Right hindlimb (tissue), 1 donor: Measurements from ENCODE around the gene ARID1B.

Experiments used
- DNase-seq: peaks from one replicate; pipeline ENCODE4 v3.0.0-alpha.2; 2018

Gene ARID1B

DNA sequence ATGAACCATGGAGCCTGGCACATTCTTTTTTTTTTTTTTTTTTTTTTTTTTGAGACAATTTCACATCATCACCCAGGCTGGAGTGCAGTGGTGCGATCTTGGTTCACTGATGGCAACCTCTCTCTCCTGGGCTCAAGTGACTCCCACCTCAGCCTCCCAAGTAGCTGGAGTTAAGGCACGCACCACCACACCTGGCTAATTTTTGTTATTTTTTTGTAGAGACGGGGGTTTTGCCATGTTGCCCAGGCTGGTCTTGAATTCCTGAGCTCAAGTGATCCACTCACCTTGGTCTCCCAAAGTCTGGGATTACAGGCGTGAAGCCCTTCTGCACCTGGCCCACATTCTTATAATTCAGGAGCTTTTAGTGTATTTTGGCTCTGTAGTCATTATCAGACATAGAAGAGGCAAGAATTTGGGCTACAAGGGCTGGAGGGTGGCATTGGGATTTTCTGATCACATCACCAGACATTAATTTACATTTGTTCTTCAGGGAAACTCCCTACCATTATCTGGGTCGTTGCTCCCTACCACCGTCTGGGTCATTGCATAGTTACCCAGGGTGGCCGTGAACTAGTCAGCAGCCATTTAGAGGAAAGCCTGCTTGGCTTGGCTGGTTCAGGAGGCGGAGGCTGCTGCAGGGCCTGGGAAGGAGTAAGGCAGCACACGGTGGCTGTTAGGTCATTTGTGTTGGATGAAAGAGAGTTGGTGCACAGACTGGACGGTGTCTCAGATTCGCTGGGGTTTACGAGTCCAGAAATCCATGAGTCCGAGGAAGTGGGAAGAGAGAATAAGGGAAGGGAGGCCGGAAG lies 17.6 kb downstream of the ARID1B start:
- no peak for DNase-seq

DNA sequence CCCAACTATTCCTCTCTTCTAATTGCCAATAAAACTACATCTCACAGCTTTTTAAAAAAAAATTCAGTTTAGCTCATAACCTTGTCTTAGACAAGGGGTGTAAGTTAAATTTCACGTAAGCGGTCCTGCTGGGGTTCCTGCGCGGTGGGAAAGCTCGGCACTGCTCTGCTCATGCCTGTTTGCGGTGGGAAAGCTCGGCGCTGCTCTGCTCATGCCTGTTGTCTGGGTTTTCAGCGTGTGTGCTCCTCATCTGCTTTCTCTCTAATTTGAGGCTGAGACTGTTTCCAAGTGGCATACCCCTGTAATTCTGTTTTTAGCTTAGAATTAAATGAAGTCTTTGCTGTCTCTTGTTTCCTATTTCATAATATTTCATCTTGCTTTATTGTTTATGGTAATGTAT lies 18.6 kb downstream of the ARID1B start:
- no peak for DNase-seq

DNA sequence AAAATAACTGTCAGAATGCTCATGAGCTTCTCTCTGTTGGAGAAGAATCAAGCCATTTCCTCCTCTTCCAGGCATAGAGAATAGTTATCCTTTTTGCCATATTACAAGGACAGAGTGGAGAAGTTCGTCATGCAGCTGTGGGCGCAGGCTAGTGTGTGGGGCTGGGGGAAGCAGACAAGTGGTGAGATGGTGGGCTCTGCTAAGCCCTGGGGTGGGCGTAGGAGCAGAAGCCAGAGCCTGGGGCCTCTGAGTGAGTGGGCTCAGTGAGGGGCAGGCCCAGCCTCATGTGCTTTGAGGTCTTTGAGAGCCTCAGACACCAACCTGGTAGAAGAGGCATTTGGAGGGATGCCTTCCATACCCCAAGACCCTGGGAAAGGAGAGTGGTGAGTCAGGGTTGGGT lies 19.4 kb downstream of the ARID1B start:
- no peak for DNase-seq

DNA sequence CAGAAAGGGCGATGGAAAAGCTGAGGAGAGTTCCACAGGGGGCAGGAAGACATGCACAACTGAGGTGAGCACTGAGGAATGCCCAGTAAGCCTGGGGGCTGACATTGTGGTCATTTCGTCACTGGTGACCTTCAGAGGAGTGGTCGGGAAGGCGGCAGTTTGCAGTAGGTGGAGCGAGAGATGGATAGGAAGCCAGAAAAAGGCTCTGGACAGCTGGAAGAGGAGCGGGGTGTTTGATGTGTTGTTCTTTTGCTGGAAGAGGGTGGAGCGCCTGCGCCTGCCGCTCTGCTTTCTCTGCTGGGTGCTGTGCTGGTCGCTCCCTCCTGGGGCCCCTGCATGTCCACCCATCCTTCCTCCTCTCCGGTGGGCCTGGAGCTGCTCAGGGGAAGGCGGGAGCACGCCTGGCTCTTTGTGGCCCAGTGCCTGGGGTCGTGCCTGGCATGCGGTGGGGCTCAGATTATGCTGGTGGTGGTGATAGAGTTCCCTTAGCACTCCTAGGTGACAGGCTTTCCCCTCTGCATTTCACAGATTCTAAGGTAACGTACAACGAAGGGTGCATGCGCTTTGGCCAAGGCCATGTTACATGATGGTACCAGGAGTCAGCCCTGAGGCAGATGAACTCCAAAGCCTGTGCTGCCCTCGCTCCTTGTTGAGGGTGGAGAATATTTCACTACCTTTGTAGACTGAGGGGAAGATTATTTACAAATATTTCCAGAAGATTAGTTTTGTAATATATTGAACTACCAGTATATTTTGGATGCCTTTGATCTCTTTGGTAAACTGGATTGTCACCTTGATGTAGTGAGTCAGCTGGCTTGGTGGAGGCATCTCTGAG lies 20.9 kb downstream of the ARID1B start:
- DNase-seq = no peak

DNA sequence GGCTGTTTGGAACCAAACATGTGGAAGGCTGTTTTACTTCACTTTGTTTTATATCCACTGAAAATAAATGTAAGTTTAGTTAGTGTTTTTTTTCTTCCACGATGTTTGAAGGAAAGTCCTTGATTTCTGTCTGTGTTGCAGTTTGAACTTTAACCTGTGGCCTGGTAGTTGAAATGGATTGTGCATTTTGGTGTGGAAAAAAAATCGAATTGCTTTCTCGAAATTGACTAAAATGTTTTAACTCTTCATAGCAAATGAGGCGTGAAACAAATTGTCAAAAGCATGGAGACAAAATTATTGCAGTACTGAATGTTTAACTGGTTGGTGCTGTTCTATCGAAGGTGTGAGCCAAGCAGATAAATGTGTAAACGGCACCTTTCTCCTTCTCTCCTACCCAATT lies 24.5 kb downstream of the ARID1B start:
- no peak for DNase-seq

DNA sequence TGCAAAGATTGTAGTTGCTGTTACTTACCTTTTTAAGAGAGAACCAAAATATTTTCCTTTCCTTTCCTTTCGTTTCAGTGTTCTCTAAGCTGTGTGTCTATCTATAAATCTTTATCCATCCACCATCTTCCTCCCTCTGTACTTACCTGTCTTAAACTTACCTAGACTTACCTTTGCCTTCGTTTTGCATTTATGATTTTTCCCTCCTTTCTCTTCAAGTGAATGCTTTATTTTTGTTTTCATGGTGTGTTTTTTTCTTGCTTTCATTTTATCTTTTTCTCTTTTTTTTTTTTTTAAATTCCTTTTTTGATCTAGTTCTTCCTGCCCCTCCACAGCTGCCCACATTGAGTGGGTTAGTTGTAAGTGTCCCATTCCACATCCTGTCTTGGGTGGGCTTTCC lies 26.2 kb downstream of the ARID1B start:
- DNase-seq = no peak

DNA sequence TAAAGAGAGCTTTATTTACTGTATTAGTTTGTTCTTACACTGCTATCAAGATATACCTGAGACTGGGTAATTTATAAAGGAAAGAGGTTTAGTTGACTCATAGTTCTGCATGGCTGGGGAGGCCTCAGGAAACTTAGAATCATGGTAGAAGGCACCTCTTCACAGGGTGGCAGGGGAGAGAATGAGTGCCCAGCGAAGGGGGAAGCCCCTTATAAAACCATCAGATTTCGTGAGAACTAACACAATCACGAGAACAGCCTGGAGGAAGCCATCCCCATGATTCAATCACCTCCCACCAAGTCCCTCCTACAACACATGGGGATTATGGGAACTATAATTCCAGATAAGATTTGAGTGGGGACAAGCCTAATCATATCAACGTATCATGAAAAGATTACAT lies 27.2 kb downstream of the ARID1B start:
- no peak for DNase-seq

DNA sequence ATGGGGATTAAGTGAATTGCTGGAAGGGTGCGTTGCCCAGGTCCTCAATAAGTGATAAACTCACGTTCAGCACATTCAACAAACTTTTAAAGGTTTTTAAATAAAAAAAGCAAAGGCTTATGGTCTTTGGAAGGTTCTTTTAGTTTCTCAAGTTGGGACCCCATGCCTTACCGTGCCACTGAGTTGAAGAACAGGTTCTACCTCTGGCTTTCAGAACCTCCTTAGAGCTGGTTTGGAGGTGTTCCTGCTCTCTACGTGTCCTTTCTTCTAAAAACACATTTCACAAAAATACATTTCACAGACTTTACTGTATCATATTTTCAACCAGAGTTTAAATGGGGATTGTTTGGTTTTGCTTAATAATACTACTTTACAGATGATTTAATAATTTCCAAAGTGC lies 29.0 kb downstream of the ARID1B start:
- DNase-seq = no peak

DNA sequence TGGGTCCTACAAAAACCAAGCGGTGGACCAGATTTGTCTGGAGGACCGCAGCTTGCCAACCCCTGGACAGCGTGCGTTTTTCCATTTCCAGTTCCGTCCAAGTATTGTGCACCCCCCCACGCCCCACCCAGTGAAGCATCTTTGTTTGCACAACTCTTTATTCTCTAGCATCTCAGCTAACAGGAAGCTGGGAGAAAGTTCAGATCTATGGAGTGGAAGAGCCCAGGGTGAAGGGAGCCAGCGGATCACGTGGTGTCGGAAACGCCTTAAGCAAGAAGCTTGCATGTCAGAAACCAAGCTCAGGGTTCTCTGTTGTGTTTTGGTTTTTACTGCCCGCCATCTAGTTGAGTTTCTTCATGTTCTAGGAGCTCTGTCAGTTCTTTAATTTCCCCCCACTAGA lies 29.9 kb downstream of the ARID1B start:
- DNase-seq = no peak

DNA sequence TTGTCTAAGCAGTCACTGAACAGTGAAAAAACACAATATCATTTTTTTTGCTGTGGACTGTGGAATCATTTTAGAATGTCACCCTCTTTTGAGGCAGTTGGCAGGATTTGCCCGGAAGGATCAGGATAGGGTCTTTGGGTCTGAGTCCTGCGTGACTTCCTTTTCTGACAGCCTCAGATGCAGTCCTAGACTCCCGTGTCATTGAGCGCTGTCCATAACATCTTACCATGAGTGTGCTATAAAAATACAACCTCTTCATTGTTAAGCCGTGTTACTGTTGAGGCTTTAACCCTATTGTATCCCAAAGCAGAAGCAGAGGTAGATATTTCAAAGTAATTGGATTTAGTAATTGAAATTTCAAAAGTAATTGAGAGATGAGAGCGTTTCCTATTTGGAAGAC lies 30.6 kb downstream of the ARID1B start:
- DNase-seq = no peak

DNA sequence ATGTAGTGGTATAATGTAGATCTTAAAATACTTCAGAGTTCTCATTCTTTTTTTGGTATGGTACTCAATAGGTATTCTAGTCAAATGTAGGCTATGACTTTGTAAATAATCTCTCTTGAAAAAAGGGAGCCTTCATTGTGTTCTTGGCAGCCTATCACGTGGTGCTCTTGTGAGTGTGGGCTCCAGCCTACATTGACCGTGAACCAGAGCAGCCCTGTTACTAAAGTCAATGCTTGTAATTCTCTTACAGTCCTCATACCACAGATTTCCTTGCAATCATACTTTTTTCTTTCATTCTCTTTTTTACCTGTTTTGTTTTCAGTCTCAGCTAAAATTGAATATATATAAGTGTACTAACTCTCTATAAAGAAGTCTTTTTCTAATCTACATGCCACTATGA lies 31.1 kb downstream of the ARID1B start:
- no peak for DNase-seq

DNA sequence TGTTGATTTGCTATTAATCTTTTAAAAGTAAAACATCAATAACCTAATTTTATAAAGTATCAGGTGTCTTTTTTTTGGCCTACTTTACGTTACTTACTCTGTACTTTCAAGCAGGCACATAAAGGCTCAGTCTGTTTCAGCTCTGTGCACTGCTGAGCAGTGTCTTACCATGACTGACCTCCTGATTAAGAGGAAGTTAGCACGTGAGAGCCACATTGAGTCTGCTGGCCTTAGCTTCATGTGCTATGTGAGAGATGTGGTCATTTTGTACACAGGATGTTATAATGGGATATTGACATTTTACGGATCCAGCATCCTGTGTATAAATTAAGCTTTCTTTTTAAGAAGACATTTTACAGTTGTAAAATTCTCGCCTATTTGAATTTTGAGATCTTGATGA lies 31.9 kb downstream of the ARID1B start:
- DNase-seq = no peak

DNA sequence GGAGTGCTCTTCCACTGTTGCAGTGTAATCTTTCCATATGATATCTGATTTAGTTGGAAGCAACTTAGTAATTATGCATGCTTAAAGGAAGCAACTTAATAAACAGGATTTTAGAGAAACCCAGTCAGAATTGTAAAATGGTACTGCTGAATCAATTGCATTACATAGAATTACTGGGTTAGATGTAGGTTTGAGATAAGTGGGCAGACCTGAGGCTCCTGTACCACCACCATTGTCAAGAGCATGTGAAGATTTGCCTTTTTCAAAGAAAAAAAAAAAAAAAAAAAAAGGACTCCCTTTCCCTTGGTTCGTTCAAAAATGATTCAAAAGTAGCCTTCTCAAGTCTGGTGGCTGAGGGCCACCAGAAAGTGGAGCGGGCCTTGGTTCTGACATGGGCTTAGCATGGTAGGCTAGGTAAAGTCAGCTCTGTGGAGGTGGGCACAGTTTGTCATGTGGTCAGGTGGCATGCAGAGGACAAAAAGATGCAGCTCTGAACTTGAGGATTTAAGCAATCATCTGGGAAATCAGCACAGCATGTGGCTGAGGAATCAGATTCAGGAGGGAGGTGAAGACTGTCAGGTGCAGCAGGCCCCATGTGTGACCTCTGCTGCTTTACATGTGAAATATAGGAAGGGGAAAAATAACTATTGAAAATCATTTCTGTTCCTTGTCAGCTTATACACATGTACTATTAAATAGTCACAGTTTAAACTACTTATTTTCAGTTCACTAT lies 32.4 kb downstream of the ARID1B start:
- no peak for DNase-seq

DNA sequence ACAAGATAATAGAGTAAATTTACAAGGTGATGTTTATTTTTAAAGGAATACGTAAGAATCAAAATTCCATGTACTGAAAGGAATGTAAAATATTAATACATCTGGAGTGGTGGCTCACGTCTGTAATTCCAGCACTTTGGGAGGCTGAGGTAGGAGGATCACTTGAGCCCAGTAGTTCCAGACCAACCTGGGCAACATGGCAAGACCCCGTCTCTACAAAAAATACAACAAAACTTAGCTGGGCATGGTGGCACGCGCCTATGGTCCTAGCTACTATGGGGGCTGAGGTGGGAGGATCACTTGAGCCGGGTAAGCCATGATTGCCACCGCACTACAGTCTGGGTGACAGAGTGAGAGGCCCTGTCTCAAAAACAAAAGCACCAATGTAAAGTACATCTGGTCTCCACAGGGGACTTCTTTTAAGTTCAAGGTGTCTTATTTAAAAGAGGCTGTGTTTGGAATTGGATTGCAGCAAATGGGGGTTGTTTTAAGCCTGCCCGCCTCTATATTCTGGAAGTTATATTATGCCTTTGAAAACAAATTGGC lies 36.9 kb downstream of the ARID1B start:
- DNase-seq = no peak

DNA sequence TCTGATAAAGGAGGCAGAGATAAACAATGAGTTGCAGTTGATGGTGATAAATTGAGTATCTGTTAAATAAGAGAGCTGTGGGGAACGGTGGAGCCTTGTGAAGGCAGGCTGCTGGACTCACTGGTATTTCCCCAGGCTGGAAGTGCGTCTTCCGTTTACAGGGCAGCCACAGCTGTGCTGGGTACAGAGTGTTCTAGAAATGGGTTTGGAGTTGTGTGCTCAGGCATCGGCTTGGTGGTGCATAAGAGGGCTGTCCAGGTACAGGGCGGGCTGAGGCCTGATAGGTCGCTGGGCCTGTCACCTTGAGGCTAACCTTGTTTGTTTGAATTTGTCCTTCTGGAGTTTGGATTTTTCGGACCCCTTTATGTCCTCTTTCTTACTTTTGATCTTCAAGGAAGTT lies 39.3 kb downstream of the ARID1B start:
- no peak for DNase-seq

DNA sequence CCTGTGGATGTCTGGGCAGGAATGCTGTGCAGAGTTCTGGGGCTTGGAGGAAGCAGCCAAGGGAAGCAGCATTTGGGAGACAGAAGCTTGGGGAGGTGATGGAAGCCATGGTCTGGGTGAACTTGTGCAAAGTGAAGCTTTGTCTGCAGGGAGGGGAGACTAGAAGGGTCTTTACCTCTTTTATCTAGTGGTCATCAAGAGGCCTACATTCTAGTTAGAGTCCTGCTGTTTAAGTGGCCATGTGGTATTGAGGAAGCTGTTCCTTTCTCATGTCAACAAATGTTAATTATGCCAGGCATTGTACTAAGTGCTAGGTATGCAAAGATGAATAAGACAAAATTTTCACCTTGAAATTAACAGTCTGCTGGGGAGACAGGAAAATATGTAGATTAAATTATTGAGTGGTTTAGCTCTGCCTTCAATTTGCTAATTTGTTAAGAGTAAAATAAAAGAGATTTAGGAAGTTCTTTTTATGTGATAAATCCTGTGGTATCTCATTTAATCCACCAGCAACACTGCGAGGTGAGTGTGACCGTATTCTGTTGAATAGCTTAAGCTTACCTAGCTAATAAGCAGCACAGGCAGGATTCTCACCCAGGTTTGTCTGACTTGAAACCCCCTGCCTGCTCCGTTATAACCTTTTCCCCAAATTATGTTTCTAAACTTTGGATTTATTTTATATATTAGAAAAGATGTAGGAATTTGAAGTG lies 43.1 kb downstream of the ARID1B start:
- DNase-seq = no peak

DNA sequence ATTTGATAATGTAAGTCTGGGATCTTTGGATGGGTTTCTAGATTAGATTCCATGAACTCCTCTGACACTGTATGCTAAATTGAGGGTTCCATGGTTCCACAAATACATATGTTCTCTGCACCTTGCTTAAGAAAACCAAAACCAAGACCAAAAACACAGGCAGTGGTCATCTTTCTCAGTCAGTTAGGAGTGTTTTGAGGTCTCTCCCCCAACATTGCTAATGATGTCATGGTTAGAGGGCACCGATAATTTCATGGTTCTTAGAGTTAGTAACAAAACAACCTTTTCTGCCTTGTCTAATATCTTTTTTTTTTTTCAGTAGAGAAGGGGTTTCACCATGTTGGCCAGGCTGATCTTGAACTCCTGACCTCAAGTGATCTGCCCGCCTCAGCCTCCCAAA lies 44.5 kb downstream of the ARID1B start:
- no peak for DNase-seq

DNA sequence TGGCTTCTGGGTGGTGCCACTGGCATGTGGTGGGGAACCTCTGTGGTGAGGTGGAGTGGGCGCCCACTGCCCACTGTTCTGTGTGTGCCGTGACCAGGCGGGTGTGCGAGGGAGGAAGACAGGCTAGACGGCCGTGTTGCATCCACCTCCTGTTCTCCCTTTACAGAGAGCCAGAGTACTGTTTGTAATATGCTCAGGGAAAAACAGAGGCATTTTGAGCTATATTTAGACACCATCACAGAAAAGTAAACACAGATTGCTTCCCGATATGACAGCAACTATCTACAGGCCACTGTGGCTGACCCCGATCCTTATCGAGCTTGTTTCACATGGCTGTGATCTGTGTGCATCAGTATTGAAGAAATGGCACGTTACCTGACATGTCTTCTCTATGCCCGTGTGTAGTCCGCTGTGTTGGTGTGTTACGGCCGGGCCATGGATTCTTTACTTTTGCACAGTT lies 45.6 kb downstream of the ARID1B start:
- no peak for DNase-seq

DNA sequence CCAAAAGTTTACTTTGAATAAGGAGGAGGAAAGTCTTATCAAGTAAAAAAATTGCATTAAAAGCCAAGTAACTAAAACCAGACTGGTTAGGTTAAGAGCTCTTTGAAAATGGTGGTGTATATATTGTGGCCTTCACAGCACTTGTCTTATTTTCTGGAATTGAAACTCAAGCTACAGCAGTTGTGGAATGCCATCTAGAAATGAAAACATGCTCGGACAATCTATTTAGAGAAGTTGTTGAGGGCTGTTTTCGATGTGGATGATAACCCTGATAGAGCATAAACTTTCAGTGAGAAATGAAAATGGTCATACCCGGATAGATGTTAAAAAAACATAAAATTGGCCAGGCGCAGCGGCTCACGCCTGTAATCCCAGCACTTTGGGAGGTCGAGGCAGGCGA lies 47.0 kb downstream of the ARID1B start:
- DNase-seq = no peak

DNA sequence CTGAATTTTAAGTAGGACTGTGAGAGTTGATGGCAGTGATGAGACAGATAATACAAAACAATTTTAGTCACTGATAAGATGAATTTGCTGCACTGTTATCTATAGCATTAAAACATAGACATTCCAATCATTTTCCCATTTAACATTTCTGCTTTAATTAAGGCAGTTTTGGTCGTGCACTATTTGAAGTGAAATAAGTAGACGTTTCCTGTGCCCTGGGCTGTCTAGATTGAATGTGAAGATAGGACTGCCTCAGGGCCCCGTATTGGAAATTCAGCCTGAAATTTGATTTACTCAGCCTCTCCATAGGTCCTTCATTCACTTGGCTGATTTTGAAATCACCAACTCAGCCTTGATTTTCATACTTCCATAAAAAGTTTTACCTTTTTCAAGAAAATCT lies 48.3 kb downstream of the ARID1B start:
- DNase-seq = no peak

DNA sequence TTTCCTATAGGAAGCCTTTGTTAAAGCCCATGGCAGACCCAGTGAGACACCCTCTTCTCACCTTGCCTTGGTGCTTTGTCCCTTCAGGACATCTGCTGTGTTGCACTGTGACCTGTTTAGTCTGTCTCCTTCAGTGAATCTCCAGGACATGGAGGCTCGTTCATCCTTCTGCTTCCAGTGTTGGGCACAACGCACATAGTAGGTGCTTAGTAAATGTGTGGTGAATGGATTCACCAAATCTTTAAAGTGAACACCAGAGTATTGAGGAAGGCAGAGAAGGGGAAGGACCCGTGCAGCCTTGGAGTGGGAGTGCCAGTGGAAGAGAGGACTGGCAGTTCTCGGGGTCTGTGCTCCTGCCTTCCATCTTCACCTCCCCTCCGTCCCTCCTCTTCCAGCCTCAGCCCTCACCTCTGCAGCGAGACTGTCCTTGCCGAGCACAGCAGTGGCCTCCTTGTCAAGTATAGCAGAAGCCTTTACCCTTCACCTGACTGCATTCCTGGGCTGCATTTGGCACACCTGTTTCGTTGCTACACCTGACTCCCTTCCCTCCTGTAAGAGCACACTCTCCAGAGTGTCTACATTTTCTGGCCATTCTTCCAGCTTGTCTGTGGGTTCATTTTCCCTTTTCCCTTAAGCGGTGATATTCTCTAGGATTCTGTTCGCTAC lies 49.2 kb downstream of the ARID1B start:
- DNase-seq = no peak

DNA sequence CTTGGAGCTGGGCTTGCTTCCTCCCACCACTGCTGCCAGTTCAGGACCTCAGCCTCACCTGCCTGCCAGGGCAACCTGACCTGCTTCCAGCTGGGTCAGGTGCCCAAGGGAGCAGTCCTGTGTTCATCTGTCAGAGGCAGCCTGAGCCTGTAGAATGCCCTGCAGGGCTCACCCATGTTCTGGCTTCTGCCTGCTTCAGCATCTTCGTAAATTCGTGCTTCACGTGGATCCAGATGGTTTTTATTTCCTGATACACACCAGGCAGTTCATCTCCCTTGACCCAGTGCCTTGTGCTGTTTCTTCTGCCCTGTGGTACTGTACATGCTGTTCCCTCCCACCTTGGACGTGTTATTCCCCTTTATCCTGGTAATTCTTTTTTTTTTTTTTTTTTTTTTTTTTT lies 50.2 kb downstream of the ARID1B start:
- no peak for DNase-seq
